22Rv1 (cell line): ENCODE measurements around the gene HCN1.

Experiments
- CTCF ChIP-seq: fragments of 450-650 bp; IDR thresholded peaks from 2 replicates; pipeline ENCODE4 v1.5.1; 2017; ENCODE audit warnings: mild to moderate bottlenecking
- ZFX ChIP-seq: fragments of 450-650 bp; IDR thresholded peaks from 2 replicates; pipeline ENCODE4 v1.6.1; 2017; ENCODE audit warnings: antibody characterized with exemption, borderline replicate concordance

GRCh38 chr5:45695804-45696156, 400 bp downstream of the HCN1 start:
- TF ChIP-seq CTCF (no peak), ZFX (no peak)
